GM06990 (cell line): Measurements from ENCODE around the gene MCTP1.

ENCODE experiments used
- DNase-seq: peaks from one replicate; pipeline ENCODE4 v3.0.0-alpha.2; 2011; ENCODE audit not compliant: insufficient read length; ENCODE audit errors: extremely low read depth
- H3K27me3 ChIP-seq: replicated peaks from 2 replicates; pipeline ENCODE4 v1.6.0; 2011; ENCODE audit warnings: low read length; ENCODE audit not compliant: control insufficient read depth, insufficient read depth
- H3K36me3 ChIP-seq: 2 replicates; pipeline ENCODE4 v1.5.1; 2011; ENCODE audit warnings: low read length; ENCODE audit not compliant: control insufficient read depth, insufficient read depth
- H3K4me3 ChIP-seq: replicated peaks from 2 replicates; pipeline ENCODE4 v1.5.1; 2011; ENCODE audit warnings: low read depth, mild to moderate bottlenecking, control low read depth, low read length
- CTCF ChIP-seq: IDR thresholded peaks from 2 replicates; pipeline ENCODE4 v1.5.1; 2011; ENCODE audit warnings: low read length, control low read depth, mild to moderate bottlenecking, inconsistent platforms; ENCODE audit not compliant: insufficient read depth, poor library complexity, severe bottlenecking

The MCTP1 gene

GRCh38 chr5:95124101-95124500, 160.8 kb downstream of the MCTP1 start:
- TF ChIP-seq CTCF: no peak
- Histone ChIP-seq H3K36me3 (no peaks in the 10 kb centered on the region), H3K4me3 (no peak overlapping the region), H3K27me3 (no peaks in the 10 kb centered on the region)
- DNase-seq: no peak

- Histone ChIP-seq H3K36me3 (no peaks in the 10 kb centered on the region), H3K27me3 (no peaks in the 10 kb centered on the region), H3K4me3 (no peak overlapping the region)
- DNase-seq: no peak
- TF ChIP-seq CTCF: no peak
These were observed 170.0 kb downstream of the MCTP1 start for GRCh38 chr5:95114902-95115301.

DNA sequence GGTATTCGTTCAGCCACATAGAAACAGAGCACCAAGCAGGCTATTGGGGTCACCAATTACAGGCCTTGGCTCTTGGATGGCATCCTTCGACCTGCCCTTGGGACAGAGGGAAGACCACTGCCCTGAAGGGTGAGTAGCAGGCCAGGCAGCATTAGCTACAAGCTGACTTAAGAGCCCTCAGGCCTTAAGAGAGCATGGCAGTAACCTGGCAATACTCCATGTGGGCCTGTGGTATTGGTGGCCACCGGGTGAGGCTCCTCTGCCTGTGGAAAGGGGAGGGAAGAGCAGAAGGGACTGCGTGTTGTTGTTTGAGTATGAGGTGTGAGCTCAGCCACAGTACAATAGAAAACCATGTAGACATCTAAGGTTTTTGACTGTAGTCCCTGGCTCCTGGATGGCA, 170.6 kb downstream of the MCTP1 start:
- no peak overlapping the region for H3K4me3 ChIP-seq
- DNase-seq: no peak
- no peaks in the 10 kb centered on the region for H3K27me3 ChIP-seq
- no peak for TF ChIP-seq CTCF
- no peaks in the 10 kb centered on the region for H3K36me3 ChIP-seq

DNA sequence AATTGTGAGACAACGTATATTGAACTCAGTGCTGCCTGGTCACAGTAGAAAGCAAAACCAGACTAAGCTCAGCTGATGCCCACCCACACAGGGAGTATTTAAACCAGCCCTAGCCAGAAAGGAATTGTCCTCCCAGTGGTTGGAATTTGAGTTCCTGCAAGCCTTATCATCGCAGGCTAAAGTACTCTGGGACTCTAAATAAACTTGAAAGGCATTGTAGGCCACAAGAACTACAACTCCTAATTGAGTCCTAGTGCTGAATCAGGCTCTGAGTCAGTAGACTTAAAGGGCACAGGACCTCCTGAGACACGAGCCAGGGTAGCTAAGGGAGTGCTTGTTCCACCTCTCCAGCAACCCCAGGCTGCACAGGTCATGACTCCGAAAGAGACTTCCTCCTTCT, 171.4 kb downstream of the MCTP1 start:
- H3K4me3 ChIP-seq: no peak overlapping the region
- no peaks in the 10 kb centered on the region for H3K36me3 ChIP-seq
- no peaks in the 10 kb centered on the region for H3K27me3 ChIP-seq
- no peak for TF ChIP-seq CTCF
- DNase-seq: no peak

GRCh38 chr5:95111141-95111540, 173.8 kb downstream of the MCTP1 start:
- TF ChIP-seq CTCF: no peak
- no peak for DNase-seq

GRCh38 chr5:95110118-95110517, 174.8 kb downstream of the MCTP1 start:
- DNase-seq: no peak
- H3K27me3 ChIP-seq: no peaks in the 10 kb centered on the region
- no peak overlapping the region for H3K4me3 ChIP-seq
- H3K36me3 ChIP-seq: no peaks in the 10 kb centered on the region
- no peak for TF ChIP-seq CTCF

More at GRCh38 chr5:95111141-95111540, 173.8 kb downstream of the MCTP1 start:
- Histone ChIP-seq H3K36me3 (no peaks in the 10 kb centered on the region), H3K27me3 (no peaks in the 10 kb centered on the region), H3K4me3 (no peak overlapping the region)
